Rectal smooth muscle tissue (tissue), 1 donor: Measurements from ENCODE around the gene NFATC4.
"Not testable (repeated sequence)": the region's sequence is repeated elsewhere in the genome, so short reads cannot be mapped to it uniquely, and the experiment has no call there.

Experiments used
- H3K27ac ChIP-seq: one replicate; pipeline ENCODE4 v1.7.0; 2013; ENCODE audit warnings: low read depth, low read length, inconsistent platforms
- H3K27me3 ChIP-seq: one replicate; pipeline ENCODE4 v1.7.0; 2013; ENCODE audit warnings: low read length; ENCODE audit not compliant: control insufficient read depth, insufficient read depth
- H3K36me3 ChIP-seq: one replicate; pipeline ENCODE4 v1.7.0; 2013; ENCODE audit warnings: low read length; ENCODE audit not compliant: control insufficient read depth, insufficient read depth
- H3K4me1 ChIP-seq: one replicate; pipeline ENCODE4 v1.7.0; 2013; ENCODE audit warnings: low read length; ENCODE audit not compliant: control insufficient read depth, insufficient read depth
- H3K4me3 ChIP-seq: one replicate; pipeline ENCODE4 v1.7.0; 2013; ENCODE audit warnings: low read length
- H3K9ac ChIP-seq: one replicate; pipeline ENCODE4 v1.7.0; 2013; ENCODE audit warnings: low read length

NFATC4 gene

DNA sequence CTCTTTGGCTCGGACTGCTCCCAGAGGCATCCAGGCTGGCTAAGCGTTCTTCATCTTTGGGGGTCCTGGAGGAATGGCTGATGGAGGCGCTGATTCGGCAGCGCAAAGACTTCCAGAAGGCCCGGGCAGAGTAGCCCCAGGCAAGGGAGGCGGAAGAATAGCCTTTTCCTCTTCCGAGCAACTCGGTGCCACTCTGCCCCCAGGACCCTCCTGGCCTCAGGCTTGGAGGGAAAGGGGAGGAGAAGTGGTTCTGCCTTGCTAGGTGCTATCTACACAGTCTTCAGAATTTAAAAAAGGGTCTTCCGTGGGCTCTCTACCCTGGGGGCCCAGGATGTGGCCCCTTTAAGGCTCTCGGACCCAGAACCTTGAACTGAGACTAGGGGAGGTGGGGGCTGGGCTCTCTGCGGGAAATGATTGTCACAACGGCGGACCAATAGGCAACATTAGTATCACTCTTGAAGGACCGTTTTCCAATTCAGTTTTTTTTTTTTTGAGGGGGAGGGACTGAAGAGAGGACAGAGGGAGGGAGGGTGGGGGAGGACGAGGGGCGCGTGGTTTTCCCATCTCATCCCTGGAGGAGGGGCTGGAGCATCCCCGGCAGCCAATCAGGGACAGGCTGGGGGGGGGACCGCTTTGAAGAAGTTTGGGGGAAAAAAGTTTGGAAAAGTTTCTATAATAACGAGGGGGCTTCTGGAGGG lies at the start of gene NFATC4:
Gene NFATC4 (plus strand): TSS at position 671 of the 698 bp plus-strand sequence. CDS start 157 bp downstream, outside the sequence.
- Histone ChIP-seq H3K36me3 (no peaks in the 10 kb centered on the region), H3K27me3 (no peaks in the 10 kb centered on the region), H3K4me1 (peaks cover 14% of the 10 kb centered on the region), H3K27ac (peak within 1 kb of the TSS; percentile 99), H3K9ac (peak within 1 kb of the TSS; percentile 68), H3K4me3 (peak within 1 kb of the TSS; percentile 78)

DNA sequence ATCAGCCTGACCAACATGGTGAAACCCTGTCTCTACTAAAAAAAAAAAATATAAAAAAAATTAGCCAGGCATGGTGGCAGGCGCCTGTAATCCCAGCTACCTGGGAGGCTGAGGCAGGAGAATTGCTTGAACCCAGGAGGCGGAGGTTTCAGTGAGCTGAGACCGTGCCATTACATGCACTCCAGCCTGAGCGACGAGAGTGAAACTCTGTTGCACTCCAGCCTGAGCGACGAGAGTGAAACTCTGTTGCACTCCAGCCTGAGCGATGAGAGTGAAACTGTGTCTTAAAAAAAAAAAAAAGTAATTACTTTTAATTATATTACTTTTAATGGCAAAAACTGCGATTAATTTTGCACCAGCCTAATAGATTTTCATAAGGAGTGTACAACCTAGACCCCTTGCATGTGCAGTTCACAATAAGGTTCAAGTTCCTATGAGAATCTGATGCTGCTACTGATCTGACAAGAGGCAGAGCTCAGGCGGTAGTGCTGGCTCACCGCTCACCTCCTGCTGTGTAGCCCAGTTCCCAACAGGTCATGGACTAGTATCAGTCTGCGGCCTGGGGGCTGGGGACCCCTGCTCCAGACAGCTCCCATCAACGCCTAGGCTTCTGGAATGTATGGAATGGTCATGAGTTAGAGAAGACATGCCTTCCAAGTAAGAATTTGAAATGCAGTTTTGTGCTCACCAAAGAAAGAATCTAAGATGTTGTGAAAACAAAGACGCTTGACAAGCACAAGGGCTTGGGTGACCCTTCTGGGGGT lies 46.6 kb upstream of the NFATC4 start:
- no peaks in the 10 kb centered on the region for H3K27me3 ChIP-seq
- H3K4me1 ChIP-seq: no peaks in the 10 kb centered on the region
- no peaks in the 10 kb centered on the region for H3K36me3 ChIP-seq
- H3K27ac ChIP-seq: no peak overlapping the region
- no peak overlapping the region for H3K4me3 ChIP-seq
- H3K9ac ChIP-seq: no peak overlapping the region

DNA sequence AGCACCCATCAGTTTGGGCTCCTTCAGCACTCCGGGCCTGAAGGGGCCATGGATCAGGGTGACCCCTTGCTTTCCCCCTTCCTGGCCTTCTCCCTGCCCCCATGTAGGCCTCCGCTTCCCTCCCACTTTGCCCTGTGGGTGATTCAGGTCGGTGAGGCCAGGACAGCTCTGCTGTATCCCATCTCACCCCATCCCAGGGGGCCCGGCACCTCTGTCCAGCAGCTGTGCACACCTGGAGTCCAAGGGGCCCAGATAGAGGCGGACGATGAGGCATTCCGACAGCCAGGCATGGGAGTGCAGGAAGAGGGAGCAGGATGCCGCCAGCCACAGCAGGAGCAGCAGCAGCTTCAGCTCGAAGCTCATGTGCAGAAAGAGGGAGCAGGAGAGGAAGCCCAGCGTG lies 45.3 kb upstream of the NFATC4 start:
- H3K27ac ChIP-seq: no peak overlapping the region
- no peak overlapping the region for H3K4me3 ChIP-seq
- H3K27me3 ChIP-seq: no peaks in the 10 kb centered on the region
- no peaks in the 10 kb centered on the region for H3K4me1 ChIP-seq
- no peaks in the 10 kb centered on the region for H3K36me3 ChIP-seq
- H3K9ac ChIP-seq: no peak overlapping the region

DNA sequence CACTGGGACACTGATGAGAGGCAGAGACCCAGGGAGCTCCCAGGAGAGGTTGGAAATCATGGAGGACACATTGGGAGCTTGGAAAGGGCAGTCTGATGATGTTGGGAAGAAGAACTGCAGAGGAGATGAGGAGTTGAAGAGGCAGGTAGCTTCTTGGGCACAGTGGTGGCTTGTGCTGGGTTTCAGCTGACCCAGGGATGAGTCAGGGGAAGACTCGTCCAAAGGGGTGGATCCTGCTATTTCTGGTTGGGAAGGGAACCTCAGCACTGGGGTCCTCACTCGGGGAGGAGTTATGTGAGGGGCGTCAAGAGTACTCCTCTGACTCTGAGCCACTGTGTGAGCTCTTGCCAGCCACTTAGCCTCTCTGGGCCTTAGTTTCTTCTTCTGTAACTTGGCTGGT lies 44.6 kb upstream of the NFATC4 start:
- Histone ChIP-seq H3K4me3 (no peak overlapping the region), H3K9ac (no peak overlapping the region), H3K4me1 (no peaks in the 10 kb centered on the region), H3K36me3 (no peaks in the 10 kb centered on the region), H3K27me3 (no peaks in the 10 kb centered on the region), H3K27ac (no peak overlapping the region)

DNA sequence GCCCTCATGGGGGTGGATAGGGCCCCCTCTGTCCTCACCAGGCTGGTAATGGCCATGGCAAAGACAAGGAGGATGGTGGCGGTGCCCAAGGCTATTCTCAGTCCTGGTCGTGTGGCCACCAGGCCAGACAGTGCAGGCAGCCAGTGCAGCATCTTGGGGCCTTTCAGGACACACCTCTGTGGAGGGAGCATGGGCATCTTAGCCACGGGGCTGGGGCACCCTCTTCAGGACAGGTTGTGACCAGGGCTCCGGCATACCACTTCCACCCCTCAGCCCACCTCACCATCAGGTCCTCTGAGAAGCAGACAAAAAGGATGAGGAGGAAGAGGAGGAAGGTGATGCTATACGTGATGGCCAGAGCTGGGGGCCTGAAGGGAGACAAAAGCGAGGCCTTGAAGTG lies 44.0 kb upstream of the NFATC4 start:
- Histone ChIP-seq H3K9ac (no peak overlapping the region), H3K27ac (no peak overlapping the region), H3K4me1 (no peaks in the 10 kb centered on the region), H3K27me3 (no peaks in the 10 kb centered on the region), H3K4me3 (no peak overlapping the region), H3K36me3 (no peaks in the 10 kb centered on the region)

DNA sequence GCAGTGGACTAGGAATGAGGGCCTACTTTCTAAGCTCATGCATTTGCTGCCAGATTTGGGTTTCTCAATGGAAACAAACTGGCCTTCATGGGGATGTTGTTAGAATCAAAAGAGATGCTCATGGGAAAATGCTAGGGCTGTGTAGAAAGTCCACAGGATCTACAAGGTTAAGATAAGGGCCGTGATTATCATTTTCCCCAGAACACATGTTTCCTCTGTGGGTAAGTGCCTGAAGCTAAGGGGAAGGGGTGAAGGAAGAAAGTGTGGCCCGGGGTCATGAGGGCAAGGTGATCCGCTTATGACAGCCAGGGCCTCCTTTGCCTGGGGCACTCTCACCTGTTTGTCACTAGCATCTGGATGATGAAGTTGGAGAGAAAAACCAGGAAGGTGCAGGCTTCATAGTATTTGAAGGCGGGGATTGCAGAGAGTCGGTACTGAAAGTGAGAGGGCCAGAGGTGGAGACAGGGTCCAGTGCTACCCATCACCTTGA lies 42.9 kb upstream of the NFATC4 start:
- Histone ChIP-seq H3K9ac (no peak overlapping the region), H3K27ac (no peak overlapping the region), H3K4me1 (no peaks in the 10 kb centered on the region), H3K27me3 (peaks cover 3% of the 10 kb centered on the region), H3K36me3 (no peaks in the 10 kb centered on the region), H3K4me3 (no peak overlapping the region)

DNA sequence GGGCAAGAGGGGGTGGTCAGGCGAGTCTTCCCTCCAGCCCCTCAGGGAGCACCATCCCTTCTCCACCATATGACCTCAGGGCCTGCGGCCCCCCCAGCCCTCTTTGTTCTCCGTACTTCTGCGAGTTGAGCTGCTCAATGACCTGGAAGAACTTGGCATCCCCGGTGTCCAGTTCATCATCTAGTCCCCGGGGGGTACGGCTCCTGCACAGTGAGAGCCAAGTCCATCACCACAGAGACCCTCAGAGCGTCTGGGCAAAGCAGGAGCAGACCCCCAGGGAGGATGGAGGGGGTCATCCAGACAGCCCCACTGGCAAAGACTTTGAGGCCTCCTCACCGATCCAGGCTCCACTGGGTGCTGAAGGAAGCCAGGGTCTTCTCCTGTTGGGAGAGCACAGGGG lies 42.0 kb upstream of the NFATC4 start:
- Histone ChIP-seq H3K4me3 (no peak overlapping the region), H3K9ac (no peak overlapping the region), H3K27me3 (peaks cover 3% of the 10 kb centered on the region), H3K27ac (no peak overlapping the region), H3K36me3 (no peaks in the 10 kb centered on the region), H3K4me1 (no peaks in the 10 kb centered on the region)

DNA sequence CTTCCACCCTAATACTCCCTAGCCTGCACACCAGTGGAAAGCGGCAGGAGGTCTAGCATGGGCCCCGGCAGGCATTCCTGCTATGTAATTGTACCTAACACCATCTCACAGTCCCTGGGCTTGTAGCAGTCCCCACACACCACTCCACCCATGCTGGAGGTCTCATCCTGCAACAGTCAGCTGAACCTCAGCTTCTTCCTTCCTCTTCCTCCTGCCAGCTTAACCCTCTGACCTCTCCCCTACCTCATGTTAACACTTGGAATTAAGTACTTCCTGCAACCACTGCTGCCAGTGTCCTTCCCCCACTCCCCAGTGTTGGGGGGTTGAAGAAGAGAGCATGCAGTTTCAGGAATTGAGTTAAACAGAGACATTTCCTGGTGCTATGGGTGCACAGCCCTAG lies 40.7 kb upstream of the NFATC4 start:
- H3K36me3 ChIP-seq: no peaks in the 10 kb centered on the region
- H3K4me1 ChIP-seq: no peaks in the 10 kb centered on the region
- no peak overlapping the region for H3K27ac ChIP-seq
- no peak overlapping the region for H3K4me3 ChIP-seq
- H3K27me3 ChIP-seq: peaks cover 3% of the 10 kb centered on the region
- H3K9ac ChIP-seq: no peak overlapping the region

DNA sequence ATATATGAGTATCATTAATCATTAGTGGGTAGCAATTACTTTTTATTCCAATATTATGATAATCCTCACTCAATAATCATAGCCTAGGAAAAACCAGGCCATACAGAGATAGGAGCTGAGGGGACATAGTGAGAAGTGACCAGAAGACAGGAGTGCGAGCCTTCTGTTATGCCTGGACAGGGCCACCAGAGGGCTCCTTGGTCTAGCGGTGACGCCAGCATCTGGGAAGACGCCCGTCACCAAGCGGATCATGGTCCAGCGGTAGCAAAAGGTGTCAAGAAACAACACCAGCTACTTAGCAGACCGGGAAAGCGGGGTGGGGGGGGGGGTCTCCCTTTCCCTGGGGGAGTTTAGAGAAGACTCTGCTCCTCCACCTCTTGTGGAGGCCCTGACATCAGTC lies 40.1 kb upstream of the NFATC4 start:
- not testable (repeated sequence) for H3K36me3 ChIP-seq, H3K9ac ChIP-seq, H3K27me3 ChIP-seq, H3K27ac ChIP-seq, H3K4me3 ChIP-seq, H3K4me1 ChIP-seq

DNA sequence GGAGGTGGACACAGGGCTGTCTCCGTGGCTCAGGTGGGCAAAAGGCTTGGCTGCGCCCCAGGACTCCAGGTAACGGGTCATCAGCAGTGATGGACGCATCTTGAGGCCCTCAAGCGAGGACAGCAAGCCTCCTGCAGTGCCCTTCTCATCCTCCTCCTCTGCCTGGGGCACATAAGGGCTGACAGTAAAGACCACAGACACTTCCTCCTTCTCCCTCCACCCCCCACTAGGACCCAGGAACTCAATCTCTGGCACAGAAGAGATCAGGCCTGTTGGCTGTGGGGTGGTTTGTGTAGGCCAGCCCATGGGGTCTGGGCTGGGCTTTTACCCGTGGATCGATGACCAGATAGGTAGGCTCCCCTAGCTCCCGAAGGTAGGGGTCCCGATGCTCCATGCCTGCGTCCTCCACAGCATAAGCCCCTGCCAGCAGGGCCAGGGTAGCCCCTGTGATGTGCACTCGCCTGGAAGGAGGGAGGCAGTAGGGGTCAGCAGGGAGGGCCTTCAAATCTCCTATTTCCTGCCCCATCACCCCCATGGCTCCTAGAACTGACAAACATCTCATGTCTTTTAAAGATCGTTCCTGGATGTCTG lies 38.8 kb upstream of the NFATC4 start:
- Histone ChIP-seq H3K36me3 (no peaks in the 10 kb centered on the region), H3K27ac (no peak overlapping the region), H3K9ac (no peak overlapping the region), H3K4me3 (no peak overlapping the region), H3K27me3 (peaks cover 4% of the 10 kb centered on the region), H3K4me1 (no peaks in the 10 kb centered on the region)

DNA sequence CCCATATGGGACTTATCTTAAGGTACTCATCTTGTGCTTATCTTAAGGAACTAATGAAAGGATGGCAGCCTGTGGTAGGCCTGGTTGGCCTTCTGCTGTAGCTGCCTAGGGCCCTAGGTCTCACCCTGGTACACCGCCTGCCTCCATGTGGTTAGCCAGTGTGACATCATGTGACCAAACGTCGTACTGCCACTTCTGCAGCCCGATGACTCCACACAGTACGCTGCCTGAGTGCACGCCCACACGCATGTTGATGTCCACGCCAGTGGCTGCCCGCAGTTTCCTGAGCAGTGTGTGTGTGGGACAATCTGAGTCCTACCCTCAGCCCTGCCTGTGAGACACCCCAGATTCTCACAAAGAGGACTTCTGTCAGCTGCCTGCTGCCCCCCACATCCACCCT lies 38.2 kb upstream of the NFATC4 start:
- H3K27ac ChIP-seq: no peak overlapping the region
- no peaks in the 10 kb centered on the region for H3K4me1 ChIP-seq
- H3K27me3 ChIP-seq: peaks cover 7% of the 10 kb centered on the region
- no peak overlapping the region for H3K4me3 ChIP-seq
- no peak overlapping the region for H3K9ac ChIP-seq
- no peaks in the 10 kb centered on the region for H3K36me3 ChIP-seq

DNA sequence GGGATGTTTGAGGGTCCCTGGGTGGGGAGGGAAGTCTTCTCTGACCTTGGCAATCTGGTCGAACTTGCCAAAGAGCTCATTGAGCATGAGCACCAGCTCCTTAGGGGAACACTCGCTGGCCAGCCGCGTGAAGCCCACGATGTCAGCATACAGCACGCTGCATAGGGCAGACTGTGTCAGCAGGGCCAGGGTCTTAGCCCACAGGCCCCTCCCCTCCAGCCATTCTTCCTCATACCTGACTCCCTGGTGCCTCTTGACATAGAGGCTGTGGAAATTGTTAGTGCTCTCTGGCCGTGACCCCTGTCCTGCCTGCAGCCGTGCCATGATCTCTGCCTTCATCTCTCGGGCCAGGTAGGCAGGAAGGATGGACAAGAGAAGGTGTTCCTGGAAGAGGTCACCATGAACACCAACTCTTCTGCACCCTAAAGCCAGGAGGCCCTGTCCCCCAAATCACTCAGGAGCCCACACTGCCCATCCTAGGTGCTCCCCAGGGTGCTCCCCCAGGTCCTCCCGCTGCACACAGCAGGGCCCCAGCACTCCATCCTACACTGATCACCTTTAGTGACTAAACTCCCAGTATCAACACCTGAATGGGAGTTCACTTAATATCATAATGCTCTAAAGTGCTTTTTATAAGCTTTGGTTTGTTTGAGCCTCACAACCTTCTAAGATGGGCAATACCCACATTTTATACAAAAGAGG lies 36.9 kb upstream of the NFATC4 start:
- no peak overlapping the region for H3K9ac ChIP-seq
- H3K27ac ChIP-seq: no peak overlapping the region
- no peaks in the 10 kb centered on the region for H3K4me1 ChIP-seq

More for the DNA sequence above, 36.9 kb upstream of the NFATC4 start:
- H3K27me3 ChIP-seq: peaks cover 13% of the 10 kb centered on the region
- H3K36me3 ChIP-seq: no peaks in the 10 kb centered on the region
- no peak overlapping the region for H3K4me3 ChIP-seq
